ENCODE results near the gene GPATCH4.
"Not testable (repeated sequence)": the region's sequence is repeated elsewhere in the genome, so short reads cannot be mapped to it uniquely, and the experiment has no call there.

The GPATCH4 gene

GRCh38 chr1:156598731-156599432, 2.4 kb downstream of the GPATCH4 start:
- DNase-seq: no peak

- no peak for DNase-seq
These were observed 3.2 kb downstream of the GPATCH4 start for GRCh38 chr1:156598125-156598524.

DNA sequence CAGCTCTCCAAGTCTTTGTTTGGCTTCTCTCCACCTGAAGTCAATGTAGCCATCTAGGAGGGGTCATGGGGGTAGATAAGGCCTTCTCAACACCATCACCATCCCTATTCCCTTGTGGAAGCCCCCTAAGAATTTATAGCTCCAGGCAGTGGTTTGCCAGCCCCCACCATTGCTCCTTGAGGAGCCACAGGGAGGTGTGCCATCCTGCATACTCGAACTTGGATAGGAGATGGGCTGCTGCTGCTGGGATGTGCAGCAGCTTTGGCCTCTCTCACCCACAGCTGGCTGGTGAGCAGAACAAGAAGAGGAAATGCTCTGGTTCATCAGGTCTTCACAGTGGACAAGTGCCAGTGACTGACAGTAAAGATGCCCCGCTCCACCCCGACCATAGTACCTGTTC, 4.9 kb downstream of the GPATCH4 start:
- DNase-seq: no peak

GRCh38 chr1:156595016-156595415, 6.3 kb downstream of the GPATCH4 start:
- DNase-seq: no peak

- DNase-seq: peak in 1 of 51 donors; percentile 22
These were observed 7.1 kb downstream of the GPATCH4 start for GRCh38 chr1:156594190-156594589.

DNA sequence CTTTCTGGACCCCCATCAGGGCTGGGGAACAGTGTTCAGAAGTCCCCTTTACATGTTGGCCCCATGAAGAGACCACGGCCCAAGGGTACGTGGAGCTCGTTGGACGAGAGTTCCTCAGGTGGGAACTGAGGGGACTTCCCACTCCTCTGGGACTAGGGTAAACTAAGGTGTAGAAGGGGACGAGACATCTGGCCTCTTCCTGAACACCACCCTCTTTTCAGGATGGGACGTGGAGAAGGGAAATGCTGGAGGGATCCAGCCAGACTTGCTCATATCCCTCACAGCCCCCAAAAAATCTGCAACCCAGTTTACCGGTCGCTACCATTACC, 7.7 kb downstream of the GPATCH4 start:
- no peak for DNase-seq

- DNase-seq: no peak
These were observed 8.2 kb downstream of the GPATCH4 start for GRCh38 chr1:156592910-156593660.

DNA sequence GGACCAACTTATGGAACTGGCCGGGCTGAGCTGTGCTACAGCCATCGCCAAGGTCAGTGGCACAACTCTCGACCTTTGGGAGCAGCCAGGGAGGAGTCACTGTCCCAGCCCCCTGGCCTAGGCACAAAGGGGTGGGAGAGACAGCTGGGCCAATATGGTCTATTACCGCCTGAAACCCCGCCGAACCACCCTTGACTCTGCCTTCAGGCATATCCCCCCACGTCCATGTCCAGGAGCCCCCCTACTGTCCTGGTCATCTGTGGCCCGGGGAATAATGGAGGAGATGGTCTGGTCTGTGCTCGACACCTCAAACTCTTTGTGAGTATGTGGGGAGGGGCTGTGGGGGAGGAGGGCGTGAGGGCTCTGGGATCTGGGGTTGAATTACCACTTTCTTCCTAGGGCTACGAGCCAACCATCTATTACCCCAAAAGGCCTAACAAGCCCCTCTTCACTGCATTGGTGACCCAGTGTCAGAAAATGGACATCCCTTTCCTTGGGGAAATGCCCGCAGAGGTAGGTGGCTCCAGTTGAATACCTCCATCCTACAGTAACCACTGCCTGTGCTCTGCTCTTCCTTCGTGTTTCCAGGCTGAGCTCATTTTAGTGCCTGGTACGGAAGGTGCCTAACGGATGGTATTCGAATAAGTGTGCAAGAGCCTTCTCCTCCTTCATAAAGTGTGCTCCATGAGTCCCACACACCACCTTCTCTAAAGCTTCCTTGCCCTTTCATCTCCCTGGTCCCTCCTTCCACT, 8.9 kb downstream of the GPATCH4 start:
- DNase-seq: no peak

GRCh38 chr1:156591432-156592157, 9.7 kb downstream of the GPATCH4 start, which contains the start of gene NAXE:
TSS of gene NAXE (plus strand) at chr1:156591776. CDS start at chr1:156591805, 29 bp downstream.
- DNase-seq: peak in 50 of 51 donors; percentile 21 to 85 (median 67)

DNA sequence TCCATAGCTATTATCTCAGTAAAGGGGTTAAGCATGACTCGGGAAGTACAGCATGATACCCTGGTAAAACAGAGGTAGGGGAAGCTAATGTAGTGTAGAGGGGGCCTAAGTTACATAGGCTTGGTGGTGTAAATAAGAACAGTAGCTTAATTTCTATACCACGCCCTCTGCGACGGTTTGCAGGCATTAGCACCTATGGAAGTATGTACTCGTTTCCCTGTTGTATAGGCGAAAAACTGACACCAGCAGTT, 10.2 kb downstream of the GPATCH4 start:
- DNase-seq: no peak

- no peak for DNase-seq
These were observed 10.7 kb downstream of the GPATCH4 start for GRCh38 chr1:156590326-156591180.

GRCh38 chr1:156589546-156589945, 11.7 kb downstream of the GPATCH4 start:
- no peak for DNase-seq

DNA sequence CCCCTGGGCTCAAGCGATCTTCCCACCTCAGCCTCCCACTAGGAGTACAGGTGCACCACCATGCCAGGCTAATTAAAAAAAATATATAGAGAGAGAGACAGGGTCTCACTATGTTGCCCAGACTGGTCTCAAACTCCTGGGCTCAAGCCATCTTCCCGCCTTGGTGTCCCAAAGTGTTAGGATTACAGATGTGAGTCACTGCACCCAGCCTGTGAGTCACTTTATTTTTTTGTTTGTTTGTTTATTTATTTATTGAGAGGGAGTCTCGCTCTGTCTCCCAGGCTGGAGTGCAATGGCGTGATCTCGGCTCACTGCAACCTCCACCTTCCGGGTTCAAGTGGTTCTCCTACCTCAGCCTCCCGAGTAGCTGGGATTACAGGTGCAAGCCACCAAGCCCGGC, 13.4 kb downstream of the GPATCH4 start:
- DNase-seq: not testable (repeated sequence)

DNA sequence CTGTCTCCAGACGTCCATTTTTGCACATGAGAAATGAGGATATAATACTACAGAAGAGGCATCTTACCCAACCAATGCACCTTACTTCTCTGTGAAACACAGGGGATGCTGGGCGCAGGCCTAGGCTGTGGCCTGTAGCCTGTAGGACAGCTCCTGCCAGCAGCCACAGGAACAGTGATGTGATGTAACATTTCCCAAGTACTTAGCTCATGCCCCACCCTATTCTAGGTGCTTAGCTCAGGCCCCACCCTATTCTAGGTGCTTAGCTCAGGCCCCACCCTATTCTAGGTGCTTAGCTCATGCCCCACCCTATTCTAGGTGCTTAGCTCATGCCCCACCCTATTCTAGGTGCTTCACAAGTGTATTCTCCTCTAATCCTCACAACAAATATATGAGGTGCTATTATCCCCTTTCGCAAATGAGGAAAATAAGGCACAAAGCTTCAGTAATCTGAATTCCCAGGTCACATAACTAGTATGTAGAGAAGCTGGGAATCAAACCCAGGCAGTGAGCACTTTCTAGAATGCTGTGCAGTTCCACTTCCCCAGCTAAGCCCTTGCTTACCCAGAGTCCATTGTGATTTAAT, 14.3 kb downstream of the GPATCH4 start:
- DNase-seq: no peak

DNA sequence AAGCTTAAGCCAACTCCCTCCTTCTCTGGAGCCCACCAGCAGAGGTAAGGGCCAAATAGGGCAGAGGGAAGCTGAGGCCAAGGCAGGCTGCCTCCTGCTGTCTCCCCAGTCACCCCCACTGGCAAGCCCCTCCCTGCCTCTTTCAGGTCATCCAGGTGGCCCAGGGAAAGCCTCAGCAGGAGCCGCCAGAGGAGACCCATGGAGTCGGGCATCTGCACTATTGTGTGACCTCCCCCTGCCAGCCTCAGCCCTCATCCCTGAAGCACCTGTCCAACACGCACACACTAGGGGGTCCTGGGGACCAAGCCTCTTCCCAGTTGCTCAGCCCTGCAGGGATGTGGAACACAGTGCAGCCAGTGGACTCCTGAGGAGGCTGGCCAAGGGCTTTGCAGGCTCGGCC, 15.0 kb downstream of the GPATCH4 start:
- no peak for DNase-seq

DNA sequence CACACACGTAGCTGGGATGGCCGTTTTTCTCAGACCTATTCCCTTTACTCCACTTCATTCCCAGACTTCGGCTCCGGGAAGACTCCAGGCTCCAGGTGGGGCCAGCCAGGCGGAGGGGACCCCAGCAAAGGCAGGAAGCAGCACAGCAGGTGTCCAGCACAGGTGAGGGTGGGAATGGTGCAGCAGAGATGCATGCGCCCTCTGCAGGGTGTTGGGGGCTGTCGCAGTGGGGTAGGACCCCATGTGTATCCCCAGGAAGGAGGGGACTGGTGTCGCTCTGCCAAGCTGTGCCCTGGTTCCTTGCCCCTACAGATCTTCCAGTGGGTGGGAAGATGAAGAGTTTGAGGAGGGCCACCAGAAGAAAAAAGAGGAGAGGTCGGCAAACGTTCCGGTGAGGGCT, 16.5 kb downstream of the GPATCH4 start:
- DNase-seq: no peak

DNA sequence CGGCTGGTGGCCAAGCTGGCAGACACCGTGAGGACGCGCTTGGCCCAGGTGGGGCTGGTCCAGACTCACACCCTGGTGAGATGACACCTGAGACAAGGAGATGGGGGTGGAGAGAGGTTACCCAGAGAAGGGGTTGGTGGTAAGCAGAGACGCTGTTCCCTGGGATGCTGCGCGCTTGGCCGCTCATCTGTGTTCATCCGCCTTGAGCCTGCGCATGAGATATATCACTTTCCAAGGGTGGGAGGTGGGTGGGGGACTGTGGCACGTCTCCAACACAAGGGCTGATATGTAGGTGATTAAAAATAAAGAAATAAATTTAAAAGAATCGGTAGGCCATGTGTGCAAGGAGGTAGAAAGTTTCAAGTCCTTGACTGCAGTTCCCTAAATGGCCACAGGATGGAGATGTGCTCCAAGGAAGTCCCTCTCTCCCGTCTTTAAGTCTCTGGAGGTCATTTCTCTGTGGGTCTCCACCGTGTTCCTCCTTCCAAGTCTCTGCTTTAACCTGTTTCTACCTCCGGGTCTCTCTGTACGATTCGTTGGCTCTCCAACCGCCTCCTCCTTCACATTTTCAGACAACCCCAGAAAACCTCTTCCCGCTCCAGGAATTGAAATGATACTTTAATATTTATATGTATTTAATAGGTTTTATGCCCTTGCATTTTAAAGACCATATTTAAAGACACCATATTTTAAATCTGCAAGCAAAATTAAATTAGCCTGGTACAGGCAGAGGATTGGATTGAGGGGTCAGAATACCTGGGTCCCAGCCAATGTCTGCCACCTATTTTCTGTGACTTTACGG, 17.3 kb downstream of the GPATCH4 start:
- peak in 38 of 51 donors; percentile 5 to 80 (median 36) for DNase-seq

DNA sequence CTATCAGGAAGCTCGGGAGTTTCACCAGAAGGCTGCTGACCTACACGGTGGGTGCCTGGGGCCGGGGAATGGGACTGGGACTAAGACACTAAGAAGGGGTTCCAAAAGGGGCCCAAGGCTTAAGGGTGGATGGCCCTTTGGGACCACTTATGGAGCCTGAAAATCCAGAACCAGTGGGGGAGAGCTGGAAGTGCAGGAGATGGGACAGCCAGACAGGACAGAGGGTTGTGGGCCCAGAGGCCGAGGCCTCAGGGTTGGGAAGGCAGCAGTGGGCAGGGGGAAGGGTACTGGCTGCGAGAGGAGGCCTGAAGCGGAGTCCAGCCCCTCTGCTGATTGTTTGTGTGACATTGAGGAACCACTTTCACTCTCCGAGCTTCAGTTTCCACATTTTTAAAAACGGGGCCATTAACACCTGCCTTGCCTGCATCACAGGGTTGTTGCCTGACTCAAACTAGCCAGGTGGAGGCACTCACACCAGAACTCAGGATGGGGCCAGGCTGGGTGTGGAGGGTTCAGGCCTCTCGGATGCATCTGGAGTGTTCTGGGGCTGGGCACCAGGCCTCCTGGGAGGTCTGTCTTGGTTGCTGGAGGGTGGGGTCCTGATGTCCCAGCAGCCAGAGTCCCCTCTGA, 18.8 kb downstream of the GPATCH4 start:
- no peak for DNase-seq

All from hypothalamus (tissue), 51 donors.